HCT116 (cell line): ENCODE measurements around the gene ASCC1. TPM values are rescaled to one million over a fixed set of nuclear protein-coding genes. Genes with fewer than 3 reads are reported as not detected.
A peak's percentile ranks its signal among the peaks of the same experiment; 100 is the strongest.

ENCODE experiments used
- ATAC-seq: fragments of 200-7000 bp; cut with Tn5 transposase; 2 replicates; pipeline ENCODE4 v1.9.1; 2020; ENCODE audit warnings: mild to moderate bottlenecking, moderate library complexity
- BruUV-seq: library from RNA; stranded (reverse); fragments of 400-500 nt; replicated peaks from 2 replicates; lab custom pipeline; 2021; lab: Mats Ljungman, UMichigan
- CTCF ChIA-PET: fragments of 300-600 bp; sonication (Branson Sonifier 250); formaldehyde crosslinking; loops from one replicate; lab custom pipeline; 2021; ENCODE audit warnings: antibody characterized with exemption; lab: Charles Lee
- POLR2A ChIA-PET: fragments of 300-600, 350-600 bp; sonication (Branson Sonifier 250); formaldehyde crosslinking; loops from one replicate; lab custom pipeline; 2021; ENCODE audit warnings: antibody characterized with exemption; lab: Charles Lee
- RAD21 ChIA-PET, 2 experiments: fragments of 300-600 bp; sonication (Branson Sonifier 250); formaldehyde crosslinking; loops; one replicate each; lab custom pipeline; 2023; ENCODE audit warnings: low total read pairs in 2 of 2; ENCODE audit not compliant: uncharacterized antibody in 2 of 2, unreplicated experiment in 2 of 2, low non-redundant PET in 1 of 2; lab: Charles Lee
- DNase-seq: peaks from one replicate; pipeline ENCODE4 v3.0.0-alpha.2; 2010; ENCODE audit warnings: low read depth, low spot score
- H2AFZ ChIP-seq: fragments of 200-600 bp; shearing (Covaris generic), sonication (generic); 2 replicates; pipeline ENCODE4 v1.6.1; 2017; ENCODE audit warnings: low read depth, mixed run types, mixed read lengths, antibody characterized with exemption, low read length; ENCODE audit not compliant: poor library complexity, severe bottlenecking
- H3K27ac ChIP-seq: 2 replicates; pipeline ENCODE4 v1.5.1; 2012; ENCODE audit warnings: low read depth, low read length
- H3K27me3 ChIP-seq: fragments of 200-600 bp; sonication (generic); 2 replicates; pipeline ENCODE4 v1.6.1; 2016; ENCODE audit warnings: mixed run types, low read length, mixed read lengths; ENCODE audit not compliant: insufficient read depth
- H3K36me3 ChIP-seq, 2 experiments: fragments of 200-500 bp in 1 of 2; fragments of 200-600 bp in 1 of 2; sonication (Bioruptor generic) in 1 of 2; sonication (generic) in 1 of 2; 2 replicates each; pipeline versions ENCODE4 v1.5.1 to v1.6.1; 2014 to 2016; ENCODE audit warnings: low read length in 2 of 2, inconsistent platforms in 1 of 2, mixed read lengths in 1 of 2, mixed run types in 1 of 2; ENCODE audit not compliant: insufficient read depth in 2 of 2, control insufficient read depth in 1 of 2
- H3K4me1 ChIP-seq, 2 experiments: fragments of 200-600 bp in 1 of 2; sonication (generic) in 1 of 2; 2 replicates each; pipeline versions ENCODE4 v1.5.1 to v1.6.1; 2012 to 2017; ENCODE audit warnings: low read length in 2 of 2, inconsistent platforms in 1 of 2, mild to moderate bottlenecking in 1 of 2, mixed read lengths in 1 of 2, mixed run types in 1 of 2, moderate library complexity in 1 of 2; ENCODE audit not compliant: insufficient read depth in 2 of 2, control insufficient read depth in 1 of 2
- H3K4me2 ChIP-seq: fragments of 200-600 bp; sonication (generic); 2 replicates; pipeline ENCODE4 v1.6.1; 2017; ENCODE audit warnings: mixed run types, low read length, mixed read lengths
- H3K4me3 ChIP-seq, 2 experiments: fragments of 200-600 bp in 1 of 2; sonication (generic) in 1 of 2; replicated peaks in 1 of 2; 2 replicates each; pipeline ENCODE4 v1.5.1; 2011 to 2016; ENCODE audit warnings: low read length in 2 of 2, control low read depth in 1 of 2, low read depth in 1 of 2, mild to moderate bottlenecking in 1 of 2, mixed read lengths in 1 of 2, mixed run types in 1 of 2
- H3K79me2 ChIP-seq: fragments of 200-600 bp; sonication (generic); 2 replicates; pipeline ENCODE4 v1.6.1; 2017; ENCODE audit warnings: mild to moderate bottlenecking, mixed run types, low read length, moderate library complexity, mixed read lengths; ENCODE audit not compliant: insufficient read depth
- H3K9ac ChIP-seq: fragments of 200-600 bp; sonication (generic); 2 replicates; pipeline ENCODE4 v1.6.1; 2016; ENCODE audit warnings: low read length, mixed read lengths
- H3K9me2 ChIP-seq: fragments of 200-600 bp; sonication (generic), shearing (Covaris generic); 2 replicates; pipeline ENCODE4 v1.6.1; 2017; ENCODE audit warnings: mixed run types, mild to moderate bottlenecking, moderate library complexity; ENCODE audit not compliant: insufficient read depth
- H3K9me3 ChIP-seq, 2 experiments: fragments of 200-500 bp in 1 of 2; fragments of 200-600 bp in 1 of 2; sonication (Bioruptor generic) in 1 of 2; sonication (generic) in 1 of 2; 2 replicates each; pipeline ENCODE4 v1.6.1; 2014 to 2017; ENCODE audit warnings: low read length in 2 of 2, mixed read lengths in 2 of 2, inconsistent platforms in 1 of 2, low read depth in 1 of 2, mild to moderate bottlenecking in 1 of 2, mixed run types in 1 of 2, moderate library complexity in 1 of 2; ENCODE audit not compliant: control insufficient read depth in 1 of 2, insufficient read depth in 1 of 2
- H4K20me1 ChIP-seq: fragments of 200-600 bp; sonication (generic), shearing (Covaris generic); 2 replicates; pipeline ENCODE4 v1.6.1; 2017; ENCODE audit warnings: mixed run types, mild to moderate bottlenecking, moderate library complexity; ENCODE audit not compliant: insufficient read depth
- CBX3 ChIP-seq: IDR thresholded peaks from 2 replicates; pipeline ENCODE4 v1.6.1; 2012; ENCODE audit warnings: low read depth
- CTCF ChIP-seq, 3 experiments: fragments of 200-600 bp in 1 of 3; sonication (generic) in 1 of 3; IDR thresholded peaks in 2 of 3; conservative IDR thresholded peaks in 1 of 3; 2 replicates each; pipeline ENCODE4 v1.5.1; 2012 to 2017; ENCODE audit warnings: low read depth in 2 of 3, low read length in 2 of 3, antibody characterized with exemption in 1 of 3, borderline replicate concordance in 1 of 3, control low read depth in 1 of 3, mild to moderate bottlenecking in 1 of 3, mixed read lengths in 1 of 3, mixed run types in 1 of 3, moderate library complexity in 1 of 3; ENCODE audit not compliant: insufficient read depth in 1 of 3
- ELF1 ChIP-seq: IDR thresholded peaks from 2 replicates; pipeline ENCODE4 v1.6.1; 2012; ENCODE audit warnings: low read depth, borderline replicate concordance
- EZH2 ChIP-seq: fragments of 200-600 bp; sonication (generic); IDR thresholded peaks from 2 replicates; pipeline ENCODE4 v1.6.1; 2017; ENCODE audit warnings: antibody characterized with exemption, mixed run types
- EZH2phosphoT487 ChIP-seq: fragments of 200-600 bp; IDR thresholded peaks from 2 replicates; pipeline ENCODE4 v1.6.1; 2018; ENCODE audit warnings: antibody characterized with exemption, borderline replicate concordance
- FOSL1 ChIP-seq: IDR thresholded peaks from 2 replicates; pipeline ENCODE4 v1.6.1; 2012; ENCODE audit warnings: low read depth
- MAX ChIP-seq: IDR thresholded peaks from 2 replicates; pipeline ENCODE4 v1.6.1; 2012
- POLR2AphosphoS5 ChIP-seq: IDR thresholded peaks from 2 replicates; pipeline ENCODE4 v1.6.1; 2011; ENCODE audit warnings: mild to moderate bottlenecking, low read depth, low read length, moderate library complexity
- SIN3A ChIP-seq: IDR thresholded peaks from 2 replicates; pipeline ENCODE4 v1.6.1; 2012; ENCODE audit warnings: low read depth
- SRF ChIP-seq: IDR thresholded peaks from 2 replicates; pipeline ENCODE4 v1.6.1; 2012; ENCODE audit warnings: low read depth
- YY1 ChIP-seq: IDR thresholded peaks from 2 replicates; pipeline ENCODE4 v1.6.1; 2011; ENCODE audit warnings: low read length, low read depth, moderate library complexity, mild to moderate bottlenecking; ENCODE audit not compliant: insufficient replicate concordance; ENCODE audit errors: extremely low read depth
- ZBTB33 ChIP-seq: IDR thresholded peaks from 2 replicates; pipeline ENCODE4 v1.6.1; 2011; ENCODE audit warnings: mild to moderate bottlenecking, low read length, moderate library complexity; ENCODE audit not compliant: insufficient replicate concordance; ENCODE audit errors: extremely low read depth
- ZNF274 ChIP-seq: fragments of 200-500 bp; sonication (Bioruptor generic); IDR thresholded peaks from 2 replicates; pipeline ENCODE4 v1.6.1; 2014; ENCODE audit warnings: mild to moderate bottlenecking, low read depth, low read length, inconsistent platforms
- intact Hi-C: fragments of 100-400 bp; cut with micrococcal nuclease; formaldehyde crosslinking; loops from 2 replicates; pipeline ENCODE4 v1.10.0; 2022
- total RNA-seq: library from RNA; stranded (reverse); gene quantifications from one replicate; pipeline ENCODE4 v1.2.1, GENCODE V29; 2021; ENCODE audit not compliant: unreplicated experiment

Gene ASCC1
- total RNA-seq, 1 experiment from 2014 or later = 34.5 TPM

GRCh38 chr10:72257051-72257892 is 41.2 kb upstream of the ASCC1 start:
- ChIA-PET POLR2A (interaction anchor here (1.2 to 9.2 kb wide), 4 partner anchors 16 to 35 kb away, joined by 3 to 166 read pairs (median 4); partner anchors contain the start of gene DDIT4), CTCF (no interaction called here), RAD21 (no interaction called here)
- Histone ChIP-seq H3K79me2 (no peaks in the 10 kb centered on the region), H3K9ac (no peak overlapping the region), H3K36me3 (no peaks in the 10 kb centered on the region), H3K4me2 (no peak overlapping the region), H3K27me3 (no peaks in the 10 kb centered on the region), H3K9me3 (no peaks in the 10 kb centered on the region), H3K9me2 (no peaks in the 10 kb centered on the region), H3K4me1 (peaks cover 37 to 63% of the 10 kb centered on the region in 2 experiments), H3K4me3 (no peak overlapping the region), H2AFZ (no peak overlapping the region), H3K27ac (no peak overlapping the region), H4K20me1 (no peaks in the 10 kb centered on the region)
- intact Hi-C loops = no loop called here
- no TSS peak for BruUV-seq
- TF ChIP-seq FOSL1 (no peak), CBX3 (no peak)
- no peak for ATAC-seq
- no peak for DNase-seq

GRCh38 chr10:72255977-72256729 is 40.1 kb upstream of the ASCC1 start:
- Histone ChIP-seq H4K20me1 (no peaks in the 10 kb centered on the region), H3K9me3 (no peaks in the 10 kb centered on the region), H3K36me3 (no peaks in the 10 kb centered on the region), H3K27me3 (no peaks in the 10 kb centered on the region), H3K9me2 (no peaks in the 10 kb centered on the region), H3K4me1 (peaks cover 28 to 52% of the 10 kb centered on the region in 2 experiments), H3K27ac (no peak overlapping the region), H3K4me2 (no peak overlapping the region), H2AFZ (peak overlapping the region; percentile 70), H3K79me2 (no peaks in the 10 kb centered on the region), H3K9ac (no peak overlapping the region), H3K4me3 (no peak overlapping the region)
- BruUV-seq = no TSS peak
- intact Hi-C loops = no loop called here
- ChIA-PET CTCF (interaction anchor here (0.7 kb wide), 1 partner anchor 13 kb away, joined by 3 read pairs; no protein-coding TSS in a partner anchor), POLR2A (interaction anchor here (1.2 to 3.5 kb wide), 4 partner anchors 17 to 65 kb away, joined by 3 to 11 read pairs (median 4); partner anchors contain the start of gene DDIT4), RAD21 (no interaction called here)
- no peak for DNase-seq
- ATAC-seq = no peak
- no peak for TF ChIP-seq EZH2phosphoT487
- TF ChIP-seq ZNF274 = no peak
- no peak for TF ChIP-seq SRF
- TF ChIP-seq MAX = no peak
- TF ChIP-seq POLR2AphosphoS5 = no peak
- no peak for TF ChIP-seq ZBTB33
- TF ChIP-seq ELF1 = no peak
- TF ChIP-seq EZH2 = no peak
- TF ChIP-seq CTCF (IDR thresholded peaks at IDR 0.05 in 2 of 3, conservative IDR thresholded peaks at IDR 0.05 in 1 of 3; ENCODE audit: borderline replicate concordance in 1 of 3, insufficient read depth in 1 of 3, low read depth in 2 of 3, low read length in 2 of 3) = no peak
- no peak for TF ChIP-seq SIN3A
- TF ChIP-seq YY1 = no peak
